AG04449 (cell line): Measurements from ENCODE around the gene LBH.
"Not testable (repeated sequence)": the region's sequence is repeated elsewhere in the genome, so short reads cannot be mapped to it uniquely, and the experiment has no call there.

Source experiments
- CTCF ChIA-PET: fragments of 350-600 bp; formaldehyde crosslinking; extraction: SDS; loops from one replicate; lab custom pipeline; 2021; ENCODE audit warnings: antibody characterized with exemption; lab: Yijun Ruan, JAX
- POLR2A ChIA-PET: fragments of 400-600, 350-600 bp; formaldehyde crosslinking; extraction: SDS; loops from one replicate; lab custom pipeline; 2020; ENCODE audit warnings: antibody characterized with exemption, inconsistent platforms; lab: Yijun Ruan, JAX
- DNase-seq: peaks from one replicate; pipeline ENCODE4 v3.0.0-alpha.2; 2010; ENCODE audit warnings: low read depth, low spot score
- H3K4me3 ChIP-seq: 2 replicates; pipeline ENCODE4 v1.5.1; 2011; ENCODE audit warnings: low read depth, mild to moderate bottlenecking, control low read depth, low read length
- TF ChIP-seq, protein P1 (sequence below): IDR thresholded peaks from one replicate; pipeline ENCODE4 v1.5.1; 2011; ENCODE audit warnings: mild to moderate bottlenecking, moderate library complexity, low read length, control low read depth, inconsistent platforms; ENCODE audit not compliant: insufficient read depth; ENCODE audit errors: missing control alignments

Gene LBH

GRCh38 chr2:30265052-30266015 lies 34.0 kb downstream of the LBH start:
- no peak for DNase-seq
- CTCF ChIA-PET, result interaction anchor here (1.4 kb wide), 1 partner anchor 446 kb away, joined by 6 read pairs; no protein-coding TSS in a partner anchor
- H3K4me3 ChIP-seq, result no peak overlapping the region

GRCh38 chr2:30266051-30266621 lies 34.8 kb downstream of the LBH start:
- ChIA-PET POLR2A (interaction anchor here (1.0 to 1.8 kb wide), 4 partner anchors 9 to 96 kb away, joined by 4 to 7 read pairs (median 5); no protein-coding TSS in a partner anchor), CTCF (interaction anchor here (1.4 kb wide), 1 partner anchor 445 kb away, joined by 6 read pairs; no protein-coding TSS in a partner anchor)
- no peak for DNase-seq
- no peak overlapping the region for H3K4me3 ChIP-seq
- TF ChIP-seq, protein P1, sequence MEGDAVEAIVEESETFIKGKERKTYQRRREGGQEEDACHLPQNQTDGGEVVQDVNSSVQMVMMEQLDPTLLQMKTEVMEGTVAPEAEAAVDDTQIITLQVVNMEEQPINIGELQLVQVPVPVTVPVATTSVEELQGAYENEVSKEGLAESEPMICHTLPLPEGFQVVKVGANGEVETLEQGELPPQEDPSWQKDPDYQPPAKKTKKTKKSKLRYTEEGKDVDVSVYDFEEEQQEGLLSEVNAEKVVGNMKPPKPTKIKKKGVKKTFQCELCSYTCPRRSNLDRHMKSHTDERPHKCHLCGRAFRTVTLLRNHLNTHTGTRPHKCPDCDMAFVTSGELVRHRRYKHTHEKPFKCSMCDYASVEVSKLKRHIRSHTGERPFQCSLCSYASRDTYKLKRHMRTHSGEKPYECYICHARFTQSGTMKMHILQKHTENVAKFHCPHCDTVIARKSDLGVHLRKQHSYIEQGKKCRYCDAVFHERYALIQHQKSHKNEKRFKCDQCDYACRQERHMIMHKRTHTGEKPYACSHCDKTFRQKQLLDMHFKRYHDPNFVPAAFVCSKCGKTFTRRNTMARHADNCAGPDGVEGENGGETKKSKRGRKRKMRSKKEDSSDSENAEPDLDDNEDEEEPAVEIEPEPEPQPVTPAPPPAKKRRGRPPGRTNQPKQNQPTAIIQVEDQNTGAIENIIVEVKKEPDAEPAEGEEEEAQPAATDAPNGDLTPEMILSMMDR, result no peak

More at GRCh38 chr2:30265052-30266015, 34.0 kb downstream of the LBH start:
- POLR2A ChIA-PET, result interaction anchor here (1.0 to 1.8 kb wide), 4 partner anchors 10 to 97 kb away, joined by 4 to 7 read pairs (median 5); no protein-coding TSS in a partner anchor
- TF ChIP-seq, protein P1, result no peak

DNA sequence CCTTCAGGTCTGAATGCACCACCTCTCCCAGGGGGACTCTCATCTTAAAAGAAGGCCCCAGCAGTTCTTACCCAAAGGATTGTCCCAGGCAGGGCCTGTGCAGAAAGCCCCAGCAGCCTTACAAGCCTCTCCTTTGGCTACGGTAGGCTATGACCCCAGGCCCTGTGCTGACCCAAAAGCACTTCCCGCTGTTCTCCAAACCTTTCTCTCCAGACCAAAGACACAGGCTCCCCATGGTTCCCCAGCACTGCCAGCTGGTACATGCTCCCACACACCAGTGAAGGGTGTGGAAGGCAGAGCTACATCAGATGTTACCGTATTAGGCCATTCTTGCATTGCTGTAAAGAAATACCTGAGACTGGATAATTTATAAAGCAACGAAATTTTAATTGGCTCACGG lies 35.4 kb downstream of the LBH start:
- CTCF ChIA-PET, result interaction anchor here (1.7 kb wide), 1 partner anchor 27 kb away, joined by 4 read pairs; no protein-coding TSS in a partner anchor
- POLR2A ChIA-PET, result interaction anchor here (1.6 to 1.8 kb wide), 2 partner anchors 27 to 95 kb away, joined by 4 to 7 read pairs; no protein-coding TSS in a partner anchor
- TF ChIP-seq, protein P1, result no peak
- H3K4me3 ChIP-seq, result no peak overlapping the region
- DNase-seq, result no peak

GRCh38 chr2:30267161-30267975 lies 36.0 kb downstream of the LBH start:
- CTCF ChIA-PET, result interaction anchor here (0.7 to 1.7 kb wide), 4 partner anchors 24 to 59 kb away, joined by 3 to 4 read pairs (median 4); no protein-coding TSS in a partner anchor
- TF ChIP-seq, protein P1, result no peak
- DNase-seq, result no peak
- H3K4me3 ChIP-seq, result no peak overlapping the region
- POLR2A ChIA-PET, result interaction anchor here (1.8 kb wide), 1 partner anchor 26 kb away, joined by 7 read pairs; no protein-coding TSS in a partner anchor

GRCh38 chr2:30268296-30268871 lies 37.0 kb downstream of the LBH start:
- H3K4me3 ChIP-seq, result no peak overlapping the region
- TF ChIP-seq, protein P1, result no peak
- POLR2A ChIA-PET, result interaction anchor here (0.6 kb wide), 1 partner anchor 37 kb away, joined by 3 read pairs; the partner anchor contains the start of gene LBH
- CTCF ChIA-PET, result interaction anchor here (1.2 to 1.7 kb wide), 2 partner anchors 26 to 29 kb away, joined by 3 to 4 read pairs; no protein-coding TSS in a partner anchor
- DNase-seq, result no peak

GRCh38 chr2:30269114-30269770 lies 37.9 kb downstream of the LBH start:
- H3K4me3 ChIP-seq, CTCF ChIA-PET, DNase-seq: not testable (repeated sequence)
- POLR2A ChIA-PET, result interaction anchor here (1.1 kb wide), 1 partner anchor 37 kb away, joined by 3 read pairs; no protein-coding TSS in a partner anchor
